Muscle of leg (tissue), 11 donors: ENCODE data around the gene ST6GALNAC3. TPM values are rescaled to one million over a fixed set of nuclear protein-coding genes. Genes with fewer than 3 reads are reported as not detected.
"Not testable (repeated sequence)": the region's sequence is repeated elsewhere in the genome, so short reads cannot be mapped to it uniquely, and the experiment has no call there.

ENCODE experiments used
- DNase-seq: peaks from one replicate; pipeline ENCODE4 v3.0.0; 2013
- H3K27ac ChIP-seq: one replicate; pipeline ENCODE4 v1.5.1; 2013; ENCODE audit warnings: mild to moderate bottlenecking, low read length, control low read depth
- H3K27me3 ChIP-seq: one replicate; pipeline ENCODE4 v1.6.1; 2013; ENCODE audit warnings: low read length; ENCODE audit not compliant: control insufficient read depth, insufficient read depth
- H3K36me3 ChIP-seq: one replicate; pipeline ENCODE4 v1.6.1; 2013; ENCODE audit warnings: low read length; ENCODE audit not compliant: control insufficient read depth, insufficient read depth
- H3K4me1 ChIP-seq: one replicate; pipeline ENCODE4 v1.6.1; 2013; ENCODE audit warnings: low read length; ENCODE audit not compliant: control insufficient read depth, insufficient read depth
- H3K4me3 ChIP-seq: one replicate; pipeline ENCODE4 v1.5.1; 2013; ENCODE audit warnings: low read length, control low read depth
- H3K9me3 ChIP-seq: replicated peaks from 2 replicates; pipeline ENCODE4 v1.6.1; 2013; ENCODE audit warnings: low read depth, low read length; ENCODE audit not compliant: control insufficient read depth
- WGBS: methylation state at CpG from one replicate; pipeline ENCODE4 v1.1.5; 2013; ENCODE audit warnings: missing lambda C conversion rate; ENCODE audit not compliant: insufficient coverage; 5-methylcytosine and 5-hydroxymethylcytosine counted together
- polyA plus RNA-seq, 8 donors: library from polyadenylated mRNA; unstranded; fragments of 120-200 nt; gene quantifications; one replicate each; pipeline versions ENCODE4 v1.2.1 to v1.2.3, GENCODE V29; 2013; ENCODE audit warnings: inconsistent platforms in 1 of 8, low replicate concordance in 1 of 8; ENCODE audit not compliant: insufficient read length in 8 of 8, insufficient read depth in 1 of 8
- total RNA-seq: library from RNA; stranded (reverse); fragments of 120-200 nt; gene quantifications from one replicate; pipeline ENCODE4 v1.2.4, GENCODE V29; 2013

The ST6GALNAC3 gene
- total and polyA plus RNA-seq, 9 donors, result 3.6 to 9.0 (median 6.4) TPM

DNA sequence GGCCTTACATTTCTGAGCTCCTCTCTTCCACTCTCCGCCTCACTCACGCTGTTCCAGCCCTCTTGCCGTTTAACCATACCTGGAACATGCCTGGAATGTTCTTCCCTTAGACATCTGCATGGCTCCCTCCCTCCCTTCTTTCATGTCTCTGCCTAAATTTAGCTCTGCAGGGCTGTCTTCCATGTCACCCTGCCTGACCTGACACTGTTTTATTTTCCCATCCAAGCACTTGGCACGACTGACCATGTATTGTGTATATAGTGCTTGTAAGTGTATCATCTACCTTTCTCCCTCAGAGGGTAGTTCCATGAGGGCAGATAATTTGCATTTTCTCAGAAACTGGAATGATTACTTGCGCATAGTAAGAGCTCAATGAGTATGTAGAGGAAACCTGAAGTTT is 47.3 kb downstream of the ST6GALNAC3 start:
- Histone ChIP-seq H3K36me3 (no peaks in the 10 kb centered on the region), H3K9me3 (no peaks in the 10 kb centered on the region), H3K27ac (no peak overlapping the region), H3K27me3 (no peaks in the 10 kb centered on the region), H3K4me3 (no peak overlapping the region), H3K4me1 (no peaks in the 10 kb centered on the region)
- WGBS, result 60% methylated on average over 3 of the region's 5 CpGs
- DNase-seq, result no peak

DNA sequence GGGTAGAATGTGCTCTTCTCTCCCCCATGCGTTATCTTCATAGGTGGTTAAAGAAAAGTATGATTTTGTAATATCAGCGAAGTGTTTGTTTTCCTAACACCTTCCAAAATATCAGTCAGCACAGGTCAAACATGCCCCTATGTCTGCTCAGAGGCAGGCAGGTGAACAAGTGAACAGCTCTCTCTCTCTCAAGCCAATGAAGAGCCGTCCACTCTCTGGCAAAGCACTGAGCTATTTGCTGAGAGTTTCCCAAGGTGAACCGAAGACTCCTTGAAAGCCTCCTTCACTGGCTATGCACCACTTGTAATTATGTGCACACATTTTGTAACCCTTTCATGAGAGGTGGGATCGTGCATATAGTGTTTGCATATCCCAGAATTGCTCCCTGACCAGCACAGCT is 47.7 kb downstream of the ST6GALNAC3 start:
- H3K9me3 ChIP-seq, result no peaks in the 10 kb centered on the region

DNA sequence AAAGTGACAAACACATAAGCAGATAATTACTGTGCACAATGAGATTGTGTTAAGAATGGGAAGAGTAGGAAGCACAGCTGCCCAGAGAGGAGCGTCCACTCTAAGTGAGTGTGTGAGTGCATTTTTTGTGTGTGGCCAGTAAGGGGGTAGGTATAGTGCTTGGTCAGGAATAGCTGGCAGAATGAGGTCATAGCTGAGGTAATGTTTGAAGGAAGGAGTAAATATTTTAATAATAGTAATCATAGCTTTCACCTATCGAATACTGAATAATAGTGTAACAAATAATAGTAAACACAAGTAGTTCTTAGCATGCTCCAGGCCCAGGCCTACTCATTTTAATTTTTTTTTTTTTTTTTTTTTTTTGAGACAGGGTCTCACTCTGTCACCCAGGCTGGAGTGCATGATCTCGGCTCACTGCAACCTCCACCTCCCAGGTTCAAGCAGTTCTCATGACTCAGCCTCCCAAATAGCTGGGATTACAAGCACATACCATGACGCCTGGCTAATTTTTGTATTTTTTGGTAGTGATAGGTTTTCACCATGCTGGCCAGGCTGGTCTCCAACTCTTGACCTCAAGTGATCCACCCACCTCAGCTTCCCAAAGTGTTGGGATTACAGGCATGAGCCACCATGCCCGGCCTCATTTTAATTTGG is 49.0 kb downstream of the ST6GALNAC3 start:
- not testable (repeated sequence) for H3K36me3 ChIP-seq, DNase-seq, H3K27me3 ChIP-seq, H3K9me3 ChIP-seq, H3K4me1 ChIP-seq, H3K4me3 ChIP-seq, H3K27ac ChIP-seq
- 100% methylated on average over 1 of the region's 5 CpGs for WGBS

More for the DNA sequence above, 47.7 kb downstream of the ST6GALNAC3 start:
- Histone ChIP-seq H3K27me3 (no peaks in the 10 kb centered on the region), H3K4me1 (no peaks in the 10 kb centered on the region), H3K4me3 (no peak overlapping the region), H3K36me3 (no peaks in the 10 kb centered on the region), H3K27ac (no peak overlapping the region)
- no peak for DNase-seq
- WGBS, result 100% methylated on average over 1 of the region's 5 CpGs

DNA sequence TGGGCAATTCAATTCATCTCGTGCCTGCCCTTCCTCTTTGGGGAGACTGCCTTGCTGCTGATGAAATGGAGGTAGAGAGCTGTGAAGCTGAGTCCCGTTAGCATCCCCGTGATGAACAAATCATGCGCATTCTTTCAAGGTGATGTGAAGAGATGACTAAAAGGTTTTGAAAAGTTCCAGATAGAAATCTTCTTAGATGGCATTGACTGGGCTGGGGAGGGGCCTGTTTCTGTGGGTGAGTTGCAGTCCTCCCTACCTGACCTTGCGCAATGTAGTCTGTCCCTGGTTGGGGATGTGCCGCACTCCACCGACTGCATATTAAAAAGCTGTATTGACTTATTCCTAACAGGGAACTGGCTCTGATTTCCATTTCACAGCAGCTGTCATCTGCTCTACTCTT is 49.6 kb downstream of the ST6GALNAC3 start:
- WGBS, result 86% methylated on average over 5 of the region's 7 CpGs
- DNase-seq, result no peak
- H3K4me3 ChIP-seq, result no peak overlapping the region
- H3K36me3 ChIP-seq, result no peaks in the 10 kb centered on the region
- H3K27me3 ChIP-seq, result no peaks in the 10 kb centered on the region
- no peaks in the 10 kb centered on the region for H3K4me1 ChIP-seq
- H3K27ac ChIP-seq, result no peak overlapping the region
- H3K9me3 ChIP-seq, result no peaks in the 10 kb centered on the region

DNA sequence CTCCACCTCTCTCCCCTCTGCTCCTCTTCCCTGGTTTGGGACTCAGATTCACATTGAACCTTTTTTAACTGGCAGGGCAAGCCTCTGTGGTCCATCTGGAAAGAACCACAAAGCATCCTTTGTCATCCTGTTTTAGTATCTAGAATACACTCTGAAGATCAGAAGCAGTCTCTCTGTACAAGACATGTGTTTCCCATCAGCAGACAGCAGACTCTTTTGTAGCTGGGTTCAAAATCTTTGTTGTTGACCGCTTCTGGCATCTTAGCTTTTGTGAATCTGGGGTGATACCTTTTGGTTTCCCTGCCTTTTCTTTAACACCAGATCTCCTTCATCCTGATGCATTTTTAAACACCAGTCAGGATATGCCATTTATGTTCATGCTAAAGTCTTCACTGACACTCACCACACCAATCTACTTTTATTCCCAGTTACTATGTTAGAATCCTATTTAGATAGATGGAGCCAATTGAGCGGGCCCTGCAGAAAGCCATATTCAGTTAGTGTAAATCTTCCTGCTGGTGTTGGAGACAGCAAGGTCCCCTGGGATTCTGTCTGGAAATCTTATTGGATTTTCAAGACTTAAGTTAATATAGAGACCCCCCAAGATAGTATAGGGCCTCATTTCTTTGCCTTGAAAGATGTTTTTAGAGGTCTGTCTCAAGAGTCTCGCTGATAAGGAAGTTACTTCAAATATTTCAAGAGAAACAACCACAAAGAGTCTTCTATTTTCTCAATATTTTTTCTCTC is 51.1 kb downstream of the ST6GALNAC3 start:
- no peak for DNase-seq
- Histone ChIP-seq H3K36me3 (no peaks in the 10 kb centered on the region), H3K4me1 (no peaks in the 10 kb centered on the region), H3K4me3 (no peak overlapping the region), H3K9me3 (no peaks in the 10 kb centered on the region), H3K27ac (no peak overlapping the region), H3K27me3 (no peaks in the 10 kb centered on the region)
- WGBS, result no CpG with 5 or more reads among the region's 3 CpGs

DNA sequence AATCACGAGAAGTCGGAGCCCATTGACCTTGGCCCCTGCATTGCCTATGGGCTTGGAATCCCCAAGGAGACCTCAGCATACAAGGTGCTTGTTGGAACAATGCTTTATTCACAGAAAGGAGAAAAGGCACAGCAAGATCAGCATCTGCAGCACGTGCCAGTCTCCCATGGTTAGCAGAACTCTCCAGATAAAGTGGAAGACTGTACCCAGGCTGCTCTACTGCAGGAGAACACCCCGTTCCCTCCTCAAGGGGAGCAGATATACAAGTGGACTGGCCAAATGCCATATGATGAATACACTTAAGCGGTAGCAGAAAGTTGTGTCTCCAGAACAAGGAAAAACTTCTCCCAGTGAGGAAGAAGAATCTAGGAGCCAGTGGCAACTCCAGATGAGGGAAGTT is 53.5 kb downstream of the ST6GALNAC3 start:
- Histone ChIP-seq H3K27ac (no peak overlapping the region), H3K4me3 (no peak overlapping the region), H3K36me3 (no peaks in the 10 kb centered on the region), H3K4me1 (no peaks in the 10 kb centered on the region), H3K9me3 (no peaks in the 10 kb centered on the region), H3K27me3 (no peaks in the 10 kb centered on the region)
- 89% methylated on average over 4 of the region's 5 CpGs for WGBS
- DNase-seq, result no peak

DNA sequence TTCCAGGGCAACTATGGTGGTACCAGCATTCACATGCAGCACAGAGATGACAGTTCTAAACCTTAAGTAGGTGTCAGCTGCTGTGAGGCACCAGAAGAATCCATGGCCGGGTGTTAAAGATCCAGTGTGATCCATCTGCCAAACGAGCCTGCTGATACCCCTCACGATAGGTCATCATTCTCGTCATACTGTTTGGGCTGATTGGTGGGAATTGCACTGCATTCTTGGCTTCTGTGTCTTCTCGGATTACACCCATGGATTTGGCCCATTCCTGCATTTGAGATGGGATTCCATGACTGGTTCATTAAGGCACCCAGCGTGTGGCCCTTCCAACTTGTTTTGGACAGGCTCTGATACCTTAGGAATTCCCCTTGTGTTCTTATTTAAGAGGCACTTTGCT is 55.2 kb downstream of the ST6GALNAC3 start:
- WGBS, result 80% methylated on average over 6 of the region's 6 CpGs
- H3K9me3 ChIP-seq, result no peaks in the 10 kb centered on the region
- no peaks in the 10 kb centered on the region for H3K36me3 ChIP-seq
- no peak overlapping the region for H3K27ac ChIP-seq
- H3K4me3 ChIP-seq, result no peak overlapping the region
- no peaks in the 10 kb centered on the region for H3K27me3 ChIP-seq
- DNase-seq, result no peak
- H3K4me1 ChIP-seq, result no peaks in the 10 kb centered on the region

DNA sequence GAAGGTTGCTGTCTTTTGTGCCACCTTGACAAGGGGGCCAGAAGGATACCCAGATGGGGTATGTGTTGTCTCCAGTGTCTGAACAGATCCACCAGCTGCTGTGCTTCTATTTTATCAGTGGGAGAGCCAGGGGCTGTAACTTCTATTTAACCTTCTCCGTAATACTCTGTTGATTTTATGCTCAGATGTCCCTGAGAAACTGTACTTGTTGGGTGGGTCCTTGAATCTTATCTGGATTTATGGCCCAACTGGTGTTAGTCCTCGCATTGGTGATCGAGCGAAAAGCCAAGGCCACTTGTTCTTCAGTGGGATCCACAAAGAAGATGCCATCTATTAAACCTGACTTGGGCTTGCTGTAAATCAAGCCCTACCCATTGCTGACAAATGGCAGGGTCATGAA is 56.4 kb downstream of the ST6GALNAC3 start:
- WGBS, result 97% methylated on average over 4 of the region's 4 CpGs
- H3K4me3 ChIP-seq, result no peak overlapping the region
- no peaks in the 10 kb centered on the region for H3K27me3 ChIP-seq
- no peaks in the 10 kb centered on the region for H3K9me3 ChIP-seq
- no peaks in the 10 kb centered on the region for H3K36me3 ChIP-seq
- no peaks in the 10 kb centered on the region for H3K4me1 ChIP-seq
- H3K27ac ChIP-seq, result no peak overlapping the region
- DNase-seq, result no peak

DNA sequence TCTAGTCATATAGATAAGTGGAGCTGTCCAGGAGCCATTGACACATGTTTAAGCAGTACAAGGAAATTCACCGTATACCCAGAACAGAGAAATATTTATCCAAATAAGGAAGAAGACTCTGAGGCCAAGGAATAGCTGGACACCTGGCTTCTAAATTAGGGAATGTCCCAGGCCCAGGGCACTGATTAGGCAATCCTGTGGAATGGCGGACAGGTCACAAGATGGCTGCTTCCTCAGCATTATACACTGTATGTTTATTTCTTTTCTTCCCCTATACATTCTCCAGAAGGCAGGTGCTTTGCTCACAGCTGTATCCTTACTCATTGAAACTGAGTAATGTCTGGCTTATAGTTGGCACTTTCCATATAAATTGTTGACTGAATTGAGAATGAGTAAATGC is 59.4 kb downstream of the ST6GALNAC3 start:
- Histone ChIP-seq H3K36me3 (no peaks in the 10 kb centered on the region), H3K27ac (no peak overlapping the region), H3K4me1 (no peaks in the 10 kb centered on the region), H3K27me3 (no peaks in the 10 kb centered on the region), H3K4me3 (no peak overlapping the region), H3K9me3 (no peaks in the 10 kb centered on the region)
- DNase-seq, result no peak
- 80% methylated on average over 1 of the region's 2 CpGs for WGBS

DNA sequence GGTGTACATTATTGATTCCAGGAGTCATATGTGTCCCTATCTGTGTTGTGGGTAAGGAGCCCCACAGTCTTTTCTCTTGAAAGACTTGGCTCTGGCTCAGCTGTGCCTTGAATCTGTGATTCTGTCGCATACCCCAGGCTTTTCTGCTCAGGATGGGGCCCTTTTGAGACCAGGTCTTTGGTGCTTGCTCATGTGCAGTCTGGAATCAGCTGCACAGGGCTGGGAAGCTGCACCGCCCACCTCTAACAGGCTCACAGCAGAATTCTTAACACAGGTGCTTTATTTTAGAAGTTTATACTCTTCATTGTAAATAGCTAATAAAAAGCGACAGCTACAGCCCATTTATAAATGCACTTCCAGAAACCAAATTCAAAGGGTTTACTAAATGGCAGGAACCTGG is 61.3 kb downstream of the ST6GALNAC3 start:
- no peak overlapping the region for H3K4me3 ChIP-seq
- no peak overlapping the region for H3K27ac ChIP-seq

More for the DNA sequence above, 61.3 kb downstream of the ST6GALNAC3 start:
- H3K9me3 ChIP-seq, result no peaks in the 10 kb centered on the region
- H3K36me3 ChIP-seq, result no peaks in the 10 kb centered on the region
- no peaks in the 10 kb centered on the region for H3K27me3 ChIP-seq
- 18% methylated on average over 1 of the region's 3 CpGs for WGBS
- H3K4me1 ChIP-seq, result no peaks in the 10 kb centered on the region
- no peak for DNase-seq
